Kidney (tissue), 14 donors: Measurements from ENCODE around the gene RALGDS. TPM values are rescaled to one million over a fixed set of nuclear protein-coding genes. Genes with fewer than 3 reads are reported as not detected.

Experiments
- DNase-seq, 5 donors: peaks; one replicate each; pipeline ENCODE4 v3.0.0-alpha.2; 2013 to 2020
- FAIRE-seq: peaks from 2 replicates; lab custom pipeline; 2012; peaks lifted over from hg19 to GRCh38; lab: Jason Lieb, UNC
- H3K27ac ChIP-seq, 2 donors: one replicate each; pipeline ENCODE4 v1.7.0; 2013; ENCODE audit warnings: low read depth in 2 of 2, low read length in 2 of 2, inconsistent platforms in 1 of 2
- H3K27me3 ChIP-seq: one replicate; pipeline ENCODE4 v1.7.1; 2013; ENCODE audit warnings: low read length, inconsistent platforms; ENCODE audit not compliant: control insufficient read depth, insufficient read depth
- H3K36me3 ChIP-seq, 3 donors: one replicate each; pipeline versions ENCODE4 v1.7.0 to v1.7.1; 2013; ENCODE audit warnings: low read length in 3 of 3, control low read depth in 1 of 3, inconsistent platforms in 1 of 3; ENCODE audit not compliant: insufficient read depth in 3 of 3, control insufficient read depth in 2 of 3
- H3K4me1 ChIP-seq, 3 donors: one replicate each; pipeline versions ENCODE4 v1.7.0 to v1.7.1; 2013; ENCODE audit warnings: low read length in 3 of 3, inconsistent platforms in 1 of 3, low read depth in 1 of 3; ENCODE audit not compliant: control insufficient read depth in 2 of 3, insufficient read depth in 2 of 3
- H3K4me3 ChIP-seq, 3 donors: one replicate each; pipeline versions ENCODE4 v1.7.0 to v1.8.1; 2013; ENCODE audit warnings: low read length in 3 of 3, control low read depth in 1 of 3, inconsistent platforms in 1 of 3
- H3K9ac ChIP-seq, 3 donors: one replicate each; pipeline versions ENCODE4 v1.7.0 to v1.7.1; 2013; ENCODE audit warnings: low read length in 3 of 3, control low read depth in 1 of 3, inconsistent platforms in 1 of 3
- H3K9me3 ChIP-seq, 3 donors: one replicate each; pipeline versions ENCODE4 v1.7.0 to v1.7.1; 2013; ENCODE audit warnings: low read length in 3 of 3, control low read depth in 1 of 3, inconsistent platforms in 1 of 3; ENCODE audit not compliant: control insufficient read depth in 2 of 3, insufficient read depth in 1 of 3
- intact Hi-C: fragments of 100-400 bp; cut with DNase I; formaldehyde crosslinking; loops from one replicate; pipeline ENCODE4 v1.11.1; 2022
- polyA plus RNA-seq: library from polyadenylated mRNA; stranded (reverse); fragments of 350-450 nt; fragmentation: Illumina TruSeq; extraction: RNeasy Lipid Tissue Mini Kit (QIAGEN cat#74804); gene quantifications from one replicate; pipeline ENCODE4 v1.2.3, GENCODE V29; 2014; ENCODE audit warnings: low read depth, low replicate concordance; ENCODE audit not compliant: insufficient read depth
- total RNA-seq: library from RNA; stranded (reverse); fragmentation: NEBNext Ultra II Directional; extraction: Animal tissue kit (Norgen Biotek cat#: 25700); gene quantifications from one replicate; pipeline ENCODE4 v1.2.1, GENCODE V29; 2021
- TF ChIP-seq, protein P1 (sequence below): IDR thresholded peaks from 3 replicates; pipeline ENCODE4 v1.5.1; 2012; ENCODE audit warnings: mild to moderate bottlenecking, moderate library complexity, borderline replicate concordance; ENCODE audit not compliant: insufficient read depth; ENCODE audit errors: extremely low read depth
- donor health status: control.
- donor health status: control.
- donor health status: control.
- donor health status: control.
- donor health status: control.
- donor health status: DM: yes; HTN: yes; CAD: no.
- donor health status: Normal renal cell carcinoma (clear cell type).

Gene RALGDS
- total and polyA plus RNA-seq, 2 donors from 2014 or later, result 13.0 to 43.3 TPM

DNA sequence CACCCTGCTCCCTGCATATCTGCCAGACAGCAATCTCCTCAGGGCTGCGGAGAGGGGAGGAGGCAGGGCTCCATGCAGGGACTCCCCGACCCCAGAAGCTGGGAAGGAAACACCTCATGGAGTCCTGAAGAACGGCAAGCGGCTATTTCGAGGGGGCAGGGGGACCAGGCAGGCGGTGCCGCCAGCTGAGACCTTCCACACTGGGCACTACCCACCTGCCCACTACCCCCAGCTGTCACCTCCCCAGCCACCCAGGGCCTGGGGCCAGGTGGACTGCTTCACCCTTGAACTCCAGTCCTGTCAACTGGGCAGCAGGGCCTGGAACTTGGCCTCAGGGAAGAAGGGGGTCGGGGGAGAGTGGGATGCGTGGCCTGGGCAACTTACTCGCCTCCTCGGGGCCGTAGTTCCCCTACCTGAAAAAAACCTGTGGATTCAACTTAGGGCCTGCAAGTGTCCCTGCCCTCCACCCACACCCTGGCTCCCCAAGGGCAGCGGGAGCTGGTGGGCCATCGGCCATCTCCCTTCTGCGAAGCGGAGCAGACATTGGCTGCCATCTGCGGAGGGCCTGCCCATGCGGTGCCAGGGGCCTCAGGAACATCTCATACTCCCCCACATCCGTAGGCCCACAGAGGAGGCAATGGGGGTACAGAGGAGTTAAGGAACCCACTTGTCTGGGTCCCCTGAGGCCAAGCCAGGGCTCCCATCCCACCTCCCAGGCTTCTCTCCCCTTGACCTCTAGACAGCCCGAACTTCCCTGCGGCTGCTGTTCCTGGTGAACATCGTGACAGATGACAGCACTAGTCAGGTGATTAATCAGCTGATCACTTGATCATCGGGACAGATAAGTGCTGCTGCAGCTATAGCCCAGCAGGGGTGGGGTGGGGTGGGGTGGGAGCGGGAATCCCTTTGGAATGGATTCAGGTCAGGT is 18.5 kb upstream of the RALGDS start:
- H3K4me3 ChIP-seq, result no peak overlapping the region
- DNase-seq (peak in 1 of 5 donors; percentile 65), FAIRE-seq (no peak)
- intact Hi-C loops, result loop anchor here (5.0 kb wide), 1 partner anchor 37 kb away; no protein-coding TSS in a partner anchor
- peaks cover 0 to 30% (median 15%) of the 10 kb centered on the region in 3 donors for H3K4me1 ChIP-seq
- H3K9me3 ChIP-seq, result no peaks in the 10 kb centered on the region
- no peaks in the 10 kb centered on the region for H3K36me3 ChIP-seq
- no peak overlapping the region for H3K27ac ChIP-seq
- TF ChIP-seq, protein P1, sequence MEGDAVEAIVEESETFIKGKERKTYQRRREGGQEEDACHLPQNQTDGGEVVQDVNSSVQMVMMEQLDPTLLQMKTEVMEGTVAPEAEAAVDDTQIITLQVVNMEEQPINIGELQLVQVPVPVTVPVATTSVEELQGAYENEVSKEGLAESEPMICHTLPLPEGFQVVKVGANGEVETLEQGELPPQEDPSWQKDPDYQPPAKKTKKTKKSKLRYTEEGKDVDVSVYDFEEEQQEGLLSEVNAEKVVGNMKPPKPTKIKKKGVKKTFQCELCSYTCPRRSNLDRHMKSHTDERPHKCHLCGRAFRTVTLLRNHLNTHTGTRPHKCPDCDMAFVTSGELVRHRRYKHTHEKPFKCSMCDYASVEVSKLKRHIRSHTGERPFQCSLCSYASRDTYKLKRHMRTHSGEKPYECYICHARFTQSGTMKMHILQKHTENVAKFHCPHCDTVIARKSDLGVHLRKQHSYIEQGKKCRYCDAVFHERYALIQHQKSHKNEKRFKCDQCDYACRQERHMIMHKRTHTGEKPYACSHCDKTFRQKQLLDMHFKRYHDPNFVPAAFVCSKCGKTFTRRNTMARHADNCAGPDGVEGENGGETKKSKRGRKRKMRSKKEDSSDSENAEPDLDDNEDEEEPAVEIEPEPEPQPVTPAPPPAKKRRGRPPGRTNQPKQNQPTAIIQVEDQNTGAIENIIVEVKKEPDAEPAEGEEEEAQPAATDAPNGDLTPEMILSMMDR, result no peak
- H3K27me3 ChIP-seq, result no peaks in the 10 kb centered on the region
- H3K9ac ChIP-seq, result no peak overlapping the region

- no peaks in the 10 kb centered on the region for H3K36me3 ChIP-seq
- no peak overlapping the region for H3K9ac ChIP-seq
- H3K27ac ChIP-seq, result no peak overlapping the region
- no peaks in the 10 kb centered on the region for H3K27me3 ChIP-seq
- TF ChIP-seq, protein P1, result no peak
- FAIRE-seq, result no peak
- H3K4me3 ChIP-seq, result no peak overlapping the region
- DNase-seq, result peak in 1 of 5 donors; percentile 79
- intact Hi-C loops, result no loop called here
- H3K4me1 ChIP-seq, result peaks cover 0 to 32% (median 27%) of the 10 kb centered on the region in 3 donors
- H3K9me3 ChIP-seq, result no peaks in the 10 kb centered on the region
These were observed 16.6 kb upstream of the RALGDS start for GRCh38 chr9:133137451-133138231.

- Histone ChIP-seq H3K27me3 (no peaks in the 10 kb centered on the region), H3K9me3 (no peaks in the 10 kb centered on the region), H3K9ac (peak overlapping the region in 1 of 3 donors; percentile 5), H3K4me1 (peaks cover 0 to 27% (median 26%) of the 10 kb centered on the region in 3 donors), H3K27ac (peak overlapping the region; percentile 80 to 84), H3K36me3 (no peaks in the 10 kb centered on the region), H3K4me3 (no peak overlapping the region)
- TF ChIP-seq, protein P1, result no peak
- DNase-seq, result peak in 1 of 5 donors; percentile 96
- intact Hi-C loops, result no loop called here
- FAIRE-seq, result no peak
These were observed 14.2 kb upstream of the RALGDS start for GRCh38 chr9:133135146-133135745.
